Vagina (tissue), 2 donors: ENCODE results near the gene TCF7.

Experiments
- POLR2A ChIP-seq, 2 donors: fragments of 450-650 bp; IDR thresholded peaks; one replicate each; pipeline ENCODE4 v1.6.1; 2017; ENCODE audit warnings: antibody characterized with exemption in 2 of 2, mild to moderate bottlenecking in 2 of 2, moderate library complexity in 2 of 2
- POLR2AphosphoS5 ChIP-seq, 2 donors: sonication (generic); formaldehyde crosslinking; IDR thresholded peaks; one replicate each; pipeline ENCODE4 v1.9.0; 2017; ENCODE audit warnings: antibody characterized with exemption in 2 of 2, mild to moderate bottlenecking in 2 of 2, low read depth in 1 of 2; ENCODE audit not compliant: insufficient read depth in 1 of 2
- TF ChIP-seq, protein P1 (sequence below), 3 experiments: fragments of 450-650 bp in 2 of 3; fragments of 200-600 bp in 1 of 3; sonication (generic) in 1 of 3; IDR thresholded peaks; one replicate each; pipeline ENCODE4 v1.5.1; 2017 to 2019; ENCODE audit warnings: antibody characterized with exemption in 3 of 3, mild to moderate bottlenecking in 2 of 3, moderate library complexity in 2 of 3

DNA sequence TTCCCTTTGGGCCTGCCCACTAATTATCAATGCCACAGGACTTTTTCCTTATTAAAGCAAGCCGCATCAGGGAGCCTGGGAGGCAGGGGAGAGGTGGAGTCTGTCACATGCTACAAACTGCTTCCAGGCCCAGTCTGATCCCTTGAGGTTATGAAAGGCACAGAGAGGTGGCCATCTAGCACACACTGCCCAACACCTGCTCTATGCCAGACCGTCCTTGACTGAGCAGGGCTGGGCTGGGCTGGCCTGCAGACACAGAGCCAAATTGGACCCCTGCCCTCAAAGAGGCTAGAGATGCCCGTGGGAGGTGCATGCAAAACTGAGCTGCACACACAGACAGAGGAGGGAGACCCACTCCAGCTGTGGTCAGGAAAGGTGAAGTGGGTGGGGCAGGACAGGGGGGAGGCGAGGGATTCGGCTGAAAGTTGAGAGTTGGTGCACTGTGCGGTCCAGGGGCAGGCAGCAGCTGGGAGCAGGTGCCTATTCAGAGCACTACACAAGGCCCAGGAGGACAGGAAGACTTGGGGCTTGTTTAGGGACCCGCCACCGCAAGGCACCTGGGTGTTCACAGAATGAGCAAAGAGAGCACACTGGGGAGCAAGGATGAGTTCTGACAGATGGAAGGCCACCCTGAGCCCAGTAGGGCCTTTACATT lies 36.4 kb upstream of the TCF7 start:
- TF ChIP-seq, protein P1, sequence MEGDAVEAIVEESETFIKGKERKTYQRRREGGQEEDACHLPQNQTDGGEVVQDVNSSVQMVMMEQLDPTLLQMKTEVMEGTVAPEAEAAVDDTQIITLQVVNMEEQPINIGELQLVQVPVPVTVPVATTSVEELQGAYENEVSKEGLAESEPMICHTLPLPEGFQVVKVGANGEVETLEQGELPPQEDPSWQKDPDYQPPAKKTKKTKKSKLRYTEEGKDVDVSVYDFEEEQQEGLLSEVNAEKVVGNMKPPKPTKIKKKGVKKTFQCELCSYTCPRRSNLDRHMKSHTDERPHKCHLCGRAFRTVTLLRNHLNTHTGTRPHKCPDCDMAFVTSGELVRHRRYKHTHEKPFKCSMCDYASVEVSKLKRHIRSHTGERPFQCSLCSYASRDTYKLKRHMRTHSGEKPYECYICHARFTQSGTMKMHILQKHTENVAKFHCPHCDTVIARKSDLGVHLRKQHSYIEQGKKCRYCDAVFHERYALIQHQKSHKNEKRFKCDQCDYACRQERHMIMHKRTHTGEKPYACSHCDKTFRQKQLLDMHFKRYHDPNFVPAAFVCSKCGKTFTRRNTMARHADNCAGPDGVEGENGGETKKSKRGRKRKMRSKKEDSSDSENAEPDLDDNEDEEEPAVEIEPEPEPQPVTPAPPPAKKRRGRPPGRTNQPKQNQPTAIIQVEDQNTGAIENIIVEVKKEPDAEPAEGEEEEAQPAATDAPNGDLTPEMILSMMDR (IDR thresholded peaks at IDR 0.05) = no peak
- TF ChIP-seq POLR2A (IDR thresholded peaks at IDR 0.05) (no peak), POLR2AphosphoS5 (IDR thresholded peaks at IDR 0.05; ENCODE audit: insufficient read depth in 1 of 2, low read depth in 1 of 2) (no peak)
